Measurements from ENCODE around the gene CRIP3. TPM values are rescaled to one million over a fixed set of nuclear protein-coding genes. Genes with fewer than 3 reads are reported as not detected.
A peak's percentile ranks its signal among the peaks of the same experiment; 100 is the strongest.

Gene CRIP3
- total and polyA plus RNA-seq, 2 of the 13 experiments (the other 11 are each of a cell fraction or from before 2014, with no cell fraction given): 6.3 to 9.3 TPM

- no peak overlapping the region for H3K9ac ChIP-seq (ENCODE audit: insufficient read depth, low read depth, low read length)
- no peaks in the 10 kb centered on the region for H3K27me3 ChIP-seq (ENCODE audit: control insufficient read depth in 1 of 2, insufficient read depth in 2 of 2, low read length in 2 of 2)
- ATAC-seq (no peak), DNase-seq (ENCODE audit: low spot score) (no peak), FAIRE-seq (no peak)
- no peak overlapping the region for H2AFZ ChIP-seq (ENCODE audit: low read length)
- in situ Hi-C loops (cut with HindIII; ENCODE audit: extremely low pct_ligation_motif_present, low pct_unique_long_range_greater_than_20kb): no loop called here
- H3K27ac ChIP-seq (ENCODE audit: extremely low read length, insufficient read depth, low read length): no peak overlapping the region
- 96% methylated on average over 2 of the region's 2 CpGs for WGBS (ENCODE audit: low lambda C conversion rate)
- no peaks in the 10 kb centered on the region for H3K36me3 ChIP-seq (replicated peaks in 1 of 2; ENCODE audit: control insufficient read depth in 1 of 2, insufficient read depth in 2 of 2, low read length in 2 of 2)
- ChIA-PET CTCF (ENCODE audit: low intra/inter-chr PET ratio, low total read pairs) (no interaction called here), POLR2A (no interaction called here)
- peaks cover 57% of the 10 kb centered on the region for H3K4me1 ChIP-seq (ENCODE audit: insufficient read depth, low read length)
- no TSS peak for BruUV-seq (replicated peaks)
- intact Hi-C loops (cut with micrococcal nuclease; ENCODE audit: unreplicated experiment): no loop called here
- H4K20me1 ChIP-seq (ENCODE audit: insufficient read depth, low read length): no peaks in the 10 kb centered on the region
- TF ChIP-seq ATF7 (IDR thresholded peaks at IDR 0.05) (0 out of 2 replicates have a peak, but pooled peaks have one; percentile 33), ATF7 (CRISPR knock-in tag; IDR thresholded peaks at IDR 0.05) (no peak), KLF15 (CRISPR knock-in tag; IDR thresholded peaks at IDR 0.05; ENCODE audit: borderline replicate concordance) (no peak), ZMAT3 (CRISPR knock-in tag; conservative IDR thresholded peaks at IDR 0.05) (no peak), ZNF292 (CRISPR knock-in tag; IDR thresholded peaks at IDR 0.05; ENCODE audit: borderline replicate concordance, low read depth) (no peak), SNAI1 (CRISPR knock-in tag; IDR thresholded peaks at IDR 0.05; ENCODE audit: borderline replicate concordance) (no peak)
- no peak overlapping the region for H3K4me2 ChIP-seq (ENCODE audit: low read depth, low read length)
- no peaks in the 10 kb centered on the region for H3K79me2 ChIP-seq (ENCODE audit: insufficient read depth, low read length)
- H3K4me3 ChIP-seq (replicated peaks in 1 of 3; ENCODE audit: insufficient read depth in 1 of 3, low read depth in 2 of 3, low read length in 3 of 3): no peak overlapping the region
- H3K9me3 ChIP-seq (ENCODE audit: low read length): no peaks in the 10 kb centered on the region
Measured at GRCh38 chr6:43310134-43310533, 1.5 kb upstream of the CRIP3 start.

GRCh38 chr6:43308990-43309477 lies 408 bp upstream of the CRIP3 start:
- BruUV-seq (replicated peaks): no TSS peak
- H3K27ac ChIP-seq (ENCODE audit: extremely low read length, insufficient read depth, low read length): no peak overlapping the region
- TF ChIP-seq GATAD1 (CRISPR knock-in tag; IDR thresholded peaks at IDR 0.05): no peak
- TF ChIP-seq ZNF354B (CRISPR knock-in tag; IDR thresholded peaks at IDR 0.05): no peak
- TF ChIP-seq, protein P1, sequence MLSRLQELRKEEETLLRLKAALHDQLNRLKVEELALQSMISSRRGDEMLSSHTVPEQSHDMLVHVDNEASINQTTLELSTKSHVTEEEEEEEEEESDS (CRISPR knock-in tag; IDR thresholded peaks at IDR 0.05; ENCODE audit: borderline replicate concordance): no peak
- no peak for TF ChIP-seq ZNF124 (CRISPR knock-in tag; IDR thresholded peaks at IDR 0.05)
- TF ChIP-seq, protein P2, sequence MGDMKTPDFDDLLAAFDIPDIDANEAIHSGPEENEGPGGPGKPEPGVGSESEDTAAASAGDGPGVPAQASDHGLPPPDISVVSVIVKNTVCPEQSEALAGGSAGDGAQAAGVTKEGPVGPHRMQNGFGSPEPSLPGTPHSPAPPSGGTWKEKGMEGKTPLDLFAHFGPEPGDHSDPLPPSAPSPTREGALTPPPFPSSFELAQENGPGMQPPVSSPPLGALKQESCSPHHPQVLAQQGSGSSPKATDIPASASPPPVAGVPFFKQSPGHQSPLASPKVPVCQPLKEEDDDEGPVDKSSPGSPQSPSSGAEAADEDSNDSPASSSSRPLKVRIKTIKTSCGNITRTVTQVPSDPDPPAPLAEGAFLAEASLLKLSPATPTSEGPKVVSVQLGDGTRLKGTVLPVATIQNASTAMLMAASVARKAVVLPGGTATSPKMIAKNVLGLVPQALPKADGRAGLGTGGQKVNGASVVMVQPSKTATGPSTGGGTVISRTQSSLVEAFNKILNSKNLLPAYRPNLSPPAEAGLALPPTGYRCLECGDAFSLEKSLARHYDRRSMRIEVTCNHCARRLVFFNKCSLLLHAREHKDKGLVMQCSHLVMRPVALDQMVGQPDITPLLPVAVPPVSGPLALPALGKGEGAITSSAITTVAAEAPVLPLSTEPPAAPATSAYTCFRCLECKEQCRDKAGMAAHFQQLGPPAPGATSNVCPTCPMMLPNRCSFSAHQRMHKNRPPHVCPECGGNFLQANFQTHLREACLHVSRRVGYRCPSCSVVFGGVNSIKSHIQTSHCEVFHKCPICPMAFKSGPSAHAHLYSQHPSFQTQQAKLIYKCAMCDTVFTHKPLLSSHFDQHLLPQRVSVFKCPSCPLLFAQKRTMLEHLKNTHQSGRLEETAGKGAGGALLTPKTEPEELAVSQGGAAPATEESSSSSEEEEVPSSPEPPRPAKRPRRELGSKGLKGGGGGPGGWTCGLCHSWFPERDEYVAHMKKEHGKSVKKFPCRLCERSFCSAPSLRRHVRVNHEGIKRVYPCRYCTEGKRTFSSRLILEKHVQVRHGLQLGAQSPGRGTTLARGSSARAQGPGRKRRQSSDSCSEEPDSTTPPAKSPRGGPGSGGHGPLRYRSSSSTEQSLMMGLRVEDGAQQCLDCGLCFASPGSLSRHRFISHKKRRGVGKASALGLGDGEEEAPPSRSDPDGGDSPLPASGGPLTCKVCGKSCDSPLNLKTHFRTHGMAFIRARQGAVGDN (CRISPR knock-in tag; IDR thresholded peaks at IDR 0.05): no peak; the same call in 1 of the 2 replicates
- no peak for TF ChIP-seq MXD3 (CRISPR knock-in tag; IDR thresholded peaks at IDR 0.05)
- no peak for TF ChIP-seq TAF15 (IDR thresholded peaks at IDR 0.05; ENCODE audit: low read depth, low read length, poor library complexity, severe bottlenecking)
- no peak for TF ChIP-seq ZNF749 (CRISPR knock-in tag; IDR thresholded peaks at IDR 0.05; ENCODE audit: borderline replicate concordance)
- TF ChIP-seq TAF1 (CRISPR knock-in tag; IDR thresholded peaks at IDR 0.05): 0 out of 2 replicates have a peak, but pooled peaks have one; percentile 7

More at GRCh38 chr6:43308990-43309477, 408 bp upstream of the CRIP3 start:
- Histone ChIP-seq H2AFZ (ENCODE audit: low read length) (peak overlapping the region; percentile 79), H3K4me3 (replicated peaks in 1 of 3; ENCODE audit: insufficient read depth in 1 of 3, low read depth in 2 of 3, low read length in 3 of 3) (peak overlapping the region; percentile 38 to 70 (median 43)), H3K4me2 (ENCODE audit: low read depth, low read length) (peak overlapping the region; percentile 82), H3K4me1 (ENCODE audit: insufficient read depth, low read length) (peaks cover 50% of the 10 kb centered on the region), H3K36me3 (replicated peaks in 1 of 2; ENCODE audit: control insufficient read depth in 1 of 2, insufficient read depth in 2 of 2, low read length in 2 of 2) (no peaks in the 10 kb centered on the region), H4K20me1 (ENCODE audit: insufficient read depth, low read length) (no peaks in the 10 kb centered on the region), H3K79me2 (ENCODE audit: insufficient read depth, low read length) (no peaks in the 10 kb centered on the region), H3K27me3 (ENCODE audit: control insufficient read depth in 1 of 2, insufficient read depth in 2 of 2, low read length in 2 of 2) (no peaks in the 10 kb centered on the region), H3K9me3 (ENCODE audit: low read length) (no peaks in the 10 kb centered on the region), H3K9ac (ENCODE audit: insufficient read depth, low read depth, low read length) (peak overlapping the region; percentile 43)
- DNase-seq (ENCODE audit: low spot score) (no peak), ATAC-seq (peak; percentile 14), FAIRE-seq (no peak)
- POLR2A ChIA-PET: interaction anchor here (1.4 to 3.1 kb wide), 3 partner anchors 12 to 41 kb away, joined by 5 to 28 read pairs (median 8); partner anchors contain the start of gene SLC22A7
- 50% methylated on average over 9 of the region's 9 CpGs for WGBS (ENCODE audit: low lambda C conversion rate)
- in situ Hi-C loops (cut with HindIII; ENCODE audit: extremely low pct_ligation_motif_present, low pct_unique_long_range_greater_than_20kb) (no loop called here), intact Hi-C loops (cut with micrococcal nuclease; ENCODE audit: unreplicated experiment) (no loop called here)
- CTCF ChIA-PET (ENCODE audit: low intra/inter-chr PET ratio, low total read pairs): no interaction called here
